HL-60/S4 (cell line): ENCODE measurements around the gene SLC25A17.
"Not testable (repeated sequence)": the region's sequence is repeated elsewhere in the genome, so short reads cannot be mapped to it uniquely, and the experiment has no call there.

Experiments used
- in situ Hi-C: fragments of 300-500 bp; cut with MboI; formaldehyde crosslinking; loops from 2 replicates; pipeline ENCODE4 v1.14.3; 2022; ENCODE audit warnings: low sequenced_read_pairs

The SLC25A17 gene

DNA sequence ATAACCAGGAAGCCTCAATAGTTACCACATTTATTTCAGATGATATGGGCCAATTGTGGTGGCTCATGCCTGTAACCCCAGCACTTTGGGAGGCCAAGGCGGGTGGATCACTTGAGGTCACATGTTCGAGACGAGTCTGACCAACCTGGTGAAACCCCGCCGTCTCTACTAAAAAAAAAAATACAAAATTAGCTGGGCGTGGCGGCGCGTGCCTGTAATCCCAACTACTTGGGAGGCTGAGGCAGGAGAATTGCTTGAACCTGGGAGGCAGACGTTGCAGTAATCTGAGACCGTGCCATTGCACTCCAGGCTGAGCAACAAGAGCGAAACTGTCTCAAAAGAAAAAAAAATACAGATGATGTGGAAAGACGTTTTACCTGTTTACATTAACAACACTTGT lies 60.3 kb downstream of the SLC25A17 start:
- in situ Hi-C loops = not testable (repeated sequence)

DNA sequence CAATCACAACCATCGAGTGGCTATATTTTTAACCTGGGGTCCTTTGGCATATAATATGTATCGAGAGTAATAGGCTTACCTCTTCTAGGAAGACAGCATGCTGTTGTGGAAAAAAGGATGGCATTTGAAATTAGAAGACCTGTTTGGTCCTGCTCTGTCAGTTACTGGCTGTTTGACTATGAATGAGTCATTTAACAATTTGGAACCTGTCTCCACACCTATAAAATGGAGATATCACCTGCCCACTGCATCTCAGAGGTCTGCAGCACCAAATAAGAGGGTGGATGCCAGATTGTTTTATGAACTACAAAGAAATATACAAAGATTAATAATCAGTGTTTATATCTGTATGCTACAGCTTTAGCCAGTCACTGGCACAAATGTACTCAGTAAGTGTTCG lies 60.8 kb downstream of the SLC25A17 start:
- in situ Hi-C loops = no loop called here

DNA sequence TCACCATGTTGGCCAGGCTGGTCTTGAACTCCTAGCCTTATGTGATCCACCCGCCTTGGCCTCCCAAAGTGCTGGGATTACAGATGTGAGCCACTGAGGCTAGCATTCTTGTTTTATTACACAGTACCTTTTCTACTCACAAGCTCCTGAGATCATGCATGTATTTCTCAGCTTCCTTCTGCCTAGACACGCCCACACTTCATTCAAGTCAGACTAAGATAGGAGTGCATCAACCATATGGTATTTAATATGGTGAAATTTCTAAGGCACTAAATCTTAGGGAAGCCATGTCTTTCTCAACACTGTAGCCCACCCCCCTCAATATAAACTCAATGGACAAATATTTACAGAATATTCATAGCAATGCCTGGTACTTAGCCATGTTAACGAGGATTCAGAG lies 62.1 kb downstream of the SLC25A17 start:
- in situ Hi-C loops = no loop called here

DNA sequence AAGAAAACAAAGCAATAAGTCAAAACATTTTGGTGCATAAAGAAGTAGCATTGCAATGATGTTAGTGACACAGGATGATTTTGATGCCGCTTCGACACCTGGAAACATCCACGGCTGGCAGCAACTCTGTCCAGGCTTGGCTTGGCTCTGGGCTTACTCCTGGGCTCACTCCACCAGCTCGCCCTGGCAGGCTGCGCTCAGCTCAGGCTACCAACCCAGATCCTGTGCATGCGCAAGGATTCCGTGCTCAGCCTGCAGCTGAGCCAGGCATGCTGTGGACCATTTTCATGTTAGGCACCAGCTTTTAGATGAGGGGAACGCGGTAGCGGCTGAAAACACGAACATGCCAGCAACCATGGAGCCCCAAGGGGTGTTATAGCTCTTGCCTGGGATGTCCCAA lies 66.0 kb downstream of the SLC25A17 start:
- in situ Hi-C loops = no loop called here

DNA sequence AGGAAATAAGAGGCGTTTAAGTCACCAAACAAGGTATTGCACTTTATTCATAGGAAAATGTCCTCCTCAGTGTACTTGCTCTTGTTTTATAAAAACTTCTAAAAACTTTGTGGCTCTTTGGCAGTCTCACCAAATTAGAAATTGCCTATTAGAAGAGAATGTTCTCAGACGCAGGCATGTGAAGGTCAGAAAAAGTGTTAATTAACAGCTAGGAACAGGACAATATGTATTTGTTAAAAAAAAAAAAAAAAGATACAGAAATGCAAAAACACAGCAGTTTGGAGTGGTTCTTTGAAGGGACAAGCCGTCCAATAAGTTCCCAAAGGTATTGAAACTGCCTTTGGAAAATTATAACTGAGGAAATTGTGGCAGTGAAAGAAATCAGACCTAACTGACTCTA lies 67.9 kb downstream of the SLC25A17 start:
- in situ Hi-C loops = no loop called here

DNA sequence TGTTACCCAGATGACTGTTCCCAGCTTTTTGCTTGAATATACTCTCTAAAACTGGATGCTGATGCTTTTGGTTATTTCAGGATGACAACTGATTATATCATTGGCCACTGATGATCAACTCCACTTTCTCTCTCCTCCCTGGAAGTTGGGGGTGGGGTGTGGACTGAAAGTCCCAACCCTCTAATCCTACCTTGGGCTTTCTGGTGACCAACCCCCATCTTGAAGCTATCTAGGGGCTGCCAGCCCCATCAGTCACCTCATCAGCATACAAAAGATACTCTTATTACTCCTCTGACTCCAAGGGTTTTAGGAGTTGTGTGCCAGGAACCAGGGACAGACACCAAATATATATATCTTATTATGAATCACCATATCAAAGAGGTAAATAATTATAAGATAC lies 69.3 kb downstream of the SLC25A17 start:
- in situ Hi-C loops = no loop called here

DNA sequence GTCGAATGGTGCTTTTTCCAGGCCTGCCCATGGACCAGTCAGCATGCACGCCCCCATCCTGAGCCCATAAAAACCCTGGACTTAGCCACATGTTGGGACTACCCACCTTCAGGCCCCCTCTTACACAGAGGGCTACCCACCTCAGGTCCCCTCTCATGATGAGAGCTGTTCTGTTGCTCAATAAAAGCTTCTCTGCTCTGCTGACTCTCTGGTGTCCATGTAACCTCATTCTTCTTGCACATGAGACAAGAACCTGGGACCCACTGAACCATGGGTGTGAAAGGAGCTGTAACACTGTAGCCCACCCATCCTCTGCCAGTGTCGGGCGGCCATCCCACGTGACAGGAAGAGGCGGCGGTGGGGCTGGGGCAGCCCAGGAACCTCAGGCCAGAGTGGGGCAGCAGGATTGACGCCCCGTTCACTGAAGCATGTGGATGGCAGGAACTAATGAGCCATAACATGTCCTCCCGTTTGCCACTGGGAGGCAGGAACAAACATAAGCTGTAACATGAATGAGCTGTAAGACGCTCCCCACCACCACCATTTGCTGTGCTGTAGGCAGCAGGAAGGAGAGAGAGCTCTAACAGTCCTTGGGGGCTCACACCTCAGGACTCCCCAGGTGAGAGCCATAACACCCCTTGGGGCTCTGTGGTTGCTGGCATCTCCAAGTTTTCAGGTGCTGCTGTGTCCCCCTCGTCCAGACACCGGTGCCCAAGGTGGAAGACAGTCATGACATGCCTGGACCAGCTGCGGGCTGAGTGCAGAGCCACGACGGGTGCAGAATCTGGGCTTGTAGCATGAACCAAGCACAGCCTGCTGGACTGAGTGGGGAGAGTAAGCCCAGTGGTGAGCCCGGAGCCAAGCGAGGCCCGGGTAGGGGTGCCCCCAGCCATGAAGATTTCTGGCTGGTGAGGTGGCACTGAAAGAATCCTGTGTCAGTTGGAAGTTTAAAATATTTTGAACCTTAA lies 70.5 kb downstream of the SLC25A17 start:
- in situ Hi-C loops = no loop called here

DNA sequence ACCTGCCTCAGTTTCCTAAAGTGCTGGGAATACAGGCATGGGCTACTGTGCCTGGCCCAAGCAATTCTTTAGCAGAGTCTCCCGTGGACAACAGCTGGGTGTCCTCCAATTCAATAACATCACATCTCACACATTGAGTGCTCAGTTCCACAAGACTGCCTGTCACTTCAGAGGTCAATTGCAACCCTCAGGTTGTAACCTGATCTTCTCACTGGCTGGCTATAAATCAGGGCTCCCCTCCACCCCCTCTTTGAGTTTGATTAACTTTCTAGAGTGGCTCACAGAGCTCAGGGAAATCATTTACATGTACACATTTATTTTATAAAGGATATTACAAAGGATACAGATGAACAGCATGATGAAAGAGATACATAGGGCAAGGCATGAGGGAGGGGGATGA lies 71.8 kb downstream of the SLC25A17 start:
- in situ Hi-C loops = no loop called here

DNA sequence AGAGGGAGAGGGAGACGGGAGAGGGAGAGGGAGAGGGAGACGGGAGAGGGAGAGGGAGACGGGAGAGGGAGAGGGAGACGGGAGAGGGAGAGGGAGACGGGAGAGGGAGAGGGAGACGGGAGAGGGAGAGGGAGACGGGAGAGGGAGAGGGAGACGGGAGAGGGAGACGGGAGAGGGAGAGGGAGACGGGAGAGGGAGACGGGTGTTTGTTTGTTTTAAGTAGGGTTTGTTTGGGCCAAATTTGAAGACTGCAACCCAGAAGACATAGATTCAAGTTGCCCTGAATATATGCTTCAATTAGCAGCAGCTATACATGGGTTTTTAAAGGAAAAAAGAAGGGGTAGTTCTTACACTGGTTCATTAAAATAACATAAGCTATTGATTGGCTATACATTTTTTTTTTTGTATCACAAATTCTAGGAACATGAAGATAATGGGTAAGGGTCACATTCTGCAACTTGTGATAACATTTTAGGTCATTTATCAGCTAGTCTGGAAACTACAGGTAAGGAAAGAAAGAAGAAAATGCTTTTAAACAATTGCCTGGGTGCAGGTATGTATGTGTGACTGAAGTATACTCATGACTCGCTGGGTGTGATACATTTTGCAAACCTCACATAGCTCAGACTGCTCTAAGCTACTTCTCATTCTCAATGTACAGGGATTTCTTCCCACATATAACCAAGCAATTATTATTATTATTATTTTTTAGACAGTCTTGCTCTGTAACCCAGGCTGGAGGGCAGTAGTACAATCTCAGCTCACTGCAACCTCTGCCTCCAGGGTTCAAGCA lies 72.5 kb downstream of the SLC25A17 start:
- in situ Hi-C loops = no loop called here

DNA sequence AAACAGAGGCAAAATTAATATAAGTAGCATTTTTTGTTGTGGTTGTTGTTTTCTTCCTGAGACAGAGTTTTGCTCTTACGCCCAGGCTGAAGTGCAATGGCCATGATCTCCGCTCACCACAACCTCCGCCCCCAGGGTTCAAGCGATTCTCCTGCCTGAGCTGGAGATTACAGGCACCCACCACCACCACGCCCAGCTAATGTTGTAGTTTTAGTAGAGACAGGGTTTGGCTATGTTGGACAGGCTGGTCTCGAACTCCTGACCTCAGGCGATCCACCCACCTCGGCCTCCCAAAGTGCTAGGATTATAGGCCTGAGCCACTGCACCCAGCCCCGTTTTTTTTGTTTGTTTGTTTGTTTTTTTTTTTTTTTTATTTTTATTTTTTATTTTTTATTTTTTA lies 75.4 kb downstream of the SLC25A17 start:
- in situ Hi-C loops = no loop called here

DNA sequence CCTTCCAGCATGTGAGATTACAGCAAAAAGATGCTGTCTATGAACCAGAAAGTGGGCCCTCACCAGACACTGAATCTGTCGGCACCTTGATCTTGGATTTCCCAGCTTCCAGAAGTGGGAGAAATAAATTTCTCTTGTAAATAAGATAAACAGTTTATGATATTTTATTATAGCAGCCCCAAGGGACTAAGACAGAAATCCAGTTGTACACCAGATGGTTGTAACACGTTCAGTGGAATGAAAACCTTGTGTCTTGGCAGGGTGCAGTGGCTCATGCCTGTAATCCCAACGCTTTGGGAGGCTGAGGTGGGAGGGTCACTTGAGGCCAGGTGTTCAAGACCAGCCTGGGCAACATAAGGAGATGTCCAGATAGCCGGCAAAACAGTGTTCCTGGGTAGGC lies 78.0 kb downstream of the SLC25A17 start:
- in situ Hi-C loops = no loop called here

DNA sequence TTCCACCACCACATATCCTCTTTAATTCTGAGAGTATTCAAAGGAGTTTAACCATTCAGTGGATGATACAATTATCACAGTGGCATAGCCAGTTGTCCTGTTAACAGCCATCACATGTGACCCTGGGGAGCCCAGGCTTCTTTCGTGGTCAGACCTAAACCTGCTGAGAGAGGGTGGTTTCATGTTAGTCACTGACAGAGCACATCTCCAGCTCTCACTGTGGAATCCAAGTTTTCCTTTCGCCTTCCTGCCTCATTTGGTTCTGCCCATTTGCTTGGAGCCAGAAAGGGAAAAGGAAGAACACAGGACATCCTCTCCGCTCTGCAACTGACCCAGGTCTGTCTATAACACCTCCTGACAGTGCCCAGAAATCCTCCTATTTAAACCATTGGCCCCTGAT lies 79.4 kb downstream of the SLC25A17 start:
- in situ Hi-C loops = no loop called here

DNA sequence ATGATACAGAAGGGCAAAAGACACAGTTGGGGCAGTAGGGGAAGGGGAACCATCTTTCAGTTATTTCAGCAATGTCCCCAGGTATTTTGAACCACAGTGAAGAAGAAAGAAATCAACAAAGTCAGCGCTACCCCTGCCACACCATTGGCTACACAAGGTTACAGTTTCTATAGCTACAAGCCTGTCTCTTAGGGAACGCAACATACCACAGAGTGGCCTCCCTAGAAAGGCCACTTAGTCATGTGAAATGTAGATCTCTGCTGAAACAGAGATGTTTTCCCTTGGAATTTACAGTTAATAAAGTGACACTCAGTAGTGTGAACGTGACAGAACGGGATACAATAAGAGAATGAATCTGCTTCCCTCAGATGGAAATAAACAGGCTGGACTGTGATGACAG lies 85.2 kb downstream of the SLC25A17 start:
- in situ Hi-C loops = no loop called here

DNA sequence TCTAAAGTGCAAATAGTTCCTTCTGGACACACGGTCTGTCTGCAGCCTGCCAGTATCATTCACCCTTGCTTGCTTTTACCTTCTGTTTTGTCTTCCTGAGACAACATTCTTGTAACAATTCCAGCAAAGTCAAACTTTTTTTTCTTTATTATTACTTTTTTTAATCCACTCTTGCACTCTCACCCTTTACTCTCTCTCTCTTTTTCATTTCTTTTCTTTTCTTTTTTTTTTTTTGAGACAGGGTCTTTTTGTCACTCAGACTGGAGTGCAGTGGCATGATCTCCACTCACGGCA lies 86.2 kb downstream of the SLC25A17 start:
- in situ Hi-C loops = no loop called here

DNA sequence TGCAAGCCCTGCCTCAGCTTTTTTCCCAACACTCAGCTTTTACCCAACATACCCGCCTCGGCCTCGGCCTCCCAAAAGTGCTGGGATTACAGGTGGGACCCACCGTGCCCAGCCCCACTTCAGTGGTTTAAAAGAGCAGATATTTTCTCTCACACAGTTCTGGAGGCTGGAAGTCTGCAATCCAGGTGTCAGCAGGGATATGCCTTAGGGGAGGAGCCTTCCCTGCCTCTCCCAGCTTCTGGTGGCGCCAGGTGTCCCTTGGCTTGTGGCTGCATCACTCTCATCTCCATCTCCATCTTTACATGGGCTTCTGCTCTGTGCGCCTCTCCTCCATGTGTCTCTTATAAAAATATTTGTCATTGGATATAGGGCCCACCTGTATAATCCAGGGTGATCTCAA lies 89.9 kb downstream of the SLC25A17 start:
- in situ Hi-C loops = no loop called here

DNA sequence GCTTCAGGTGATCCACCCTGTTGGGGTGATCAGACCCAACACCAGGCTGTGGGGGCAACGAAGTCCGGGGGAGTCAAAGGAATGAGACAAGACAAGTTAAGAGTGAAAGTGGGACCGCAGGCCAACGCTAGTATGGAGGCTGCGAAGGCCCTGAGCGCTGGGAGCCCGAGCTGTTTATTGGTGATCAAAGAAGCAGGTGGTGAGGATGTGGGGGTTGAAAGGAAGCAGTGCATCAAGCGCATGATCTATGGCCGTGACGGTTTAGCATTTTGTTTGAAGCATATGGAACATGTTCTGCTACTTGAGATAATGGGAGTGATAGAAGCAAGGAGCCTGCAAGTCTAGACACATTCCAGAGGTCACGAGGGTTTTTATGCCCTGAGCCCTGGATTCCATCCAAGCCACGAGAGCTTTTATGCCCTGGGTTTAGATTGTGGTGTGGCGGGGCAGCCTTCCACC lies 90.4 kb downstream of the SLC25A17 start:
- in situ Hi-C loops = no loop called here

DNA sequence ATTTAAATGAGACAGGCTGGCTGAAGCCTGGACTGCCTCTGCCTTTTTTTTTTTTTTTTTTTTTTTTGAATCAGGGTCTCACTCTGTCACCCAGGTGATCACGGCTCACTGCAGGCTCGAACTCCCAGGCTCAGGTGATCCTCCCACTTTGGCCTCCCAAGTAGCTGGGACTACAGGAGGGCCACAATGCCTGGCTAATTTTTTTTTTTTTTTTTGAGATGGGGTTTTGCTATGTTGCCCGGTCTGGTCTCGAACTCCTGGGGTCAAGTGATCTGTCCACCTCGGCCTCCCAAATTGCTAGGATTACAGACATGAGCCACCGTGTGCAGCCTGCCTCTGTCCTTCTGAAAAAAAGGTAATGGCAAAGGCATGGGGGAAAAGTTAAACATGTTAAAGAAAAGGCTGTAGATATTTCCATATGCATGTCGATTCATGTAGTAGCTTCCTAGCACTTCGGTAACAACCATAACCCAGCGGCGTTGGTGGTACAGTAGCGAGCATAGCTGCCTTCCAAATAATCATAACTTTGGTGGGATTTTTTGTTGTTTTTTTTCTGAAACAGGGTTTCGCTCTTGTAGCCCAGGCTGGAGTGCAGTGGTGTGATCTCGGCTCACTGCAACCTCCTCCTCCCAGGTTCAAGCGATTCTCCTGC lies 91.1 kb downstream of the SLC25A17 start:
- in situ Hi-C loops = no loop called here

DNA sequence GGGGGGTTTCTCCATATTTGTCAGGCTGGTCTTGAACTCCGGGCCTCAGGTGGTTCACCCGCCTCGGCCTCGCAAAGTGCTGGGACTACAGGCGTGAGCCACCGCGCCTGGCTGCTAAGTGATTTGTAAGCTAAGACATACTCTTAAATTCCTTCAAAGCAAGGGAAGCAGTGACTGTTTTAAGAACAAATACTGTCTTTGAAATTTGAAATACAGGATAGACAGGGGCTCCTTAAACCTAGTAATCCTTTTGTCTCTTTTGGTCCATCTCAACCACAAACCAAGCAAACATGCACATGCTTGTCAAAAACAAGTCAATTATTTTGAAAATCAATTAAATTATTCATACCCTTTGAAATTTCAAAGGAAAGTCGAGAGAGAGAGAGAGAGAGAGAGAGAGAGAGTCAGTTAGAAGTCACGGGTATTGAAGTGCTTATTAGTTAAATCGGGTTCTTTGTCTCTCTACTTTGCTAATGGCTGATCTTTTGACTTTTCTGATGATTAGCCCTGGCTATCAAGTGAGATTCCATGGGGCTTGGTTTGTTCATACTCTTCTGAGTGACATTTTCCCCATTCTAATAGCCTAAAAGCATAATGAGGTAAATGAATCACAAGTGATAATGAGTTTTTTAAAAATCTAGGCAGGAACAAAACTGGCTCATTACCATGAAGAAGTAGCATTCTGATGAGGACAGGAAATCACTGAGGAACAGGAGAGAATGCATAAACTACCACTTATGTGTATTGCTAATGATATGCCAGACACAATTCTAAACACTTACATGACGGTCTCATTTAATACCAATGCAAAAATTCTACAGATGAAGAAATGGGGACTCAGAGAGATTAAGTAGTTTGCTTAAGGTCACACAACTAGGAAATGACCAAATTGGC lies 91.8 kb downstream of the SLC25A17 start:
- in situ Hi-C loops = no loop called here

DNA sequence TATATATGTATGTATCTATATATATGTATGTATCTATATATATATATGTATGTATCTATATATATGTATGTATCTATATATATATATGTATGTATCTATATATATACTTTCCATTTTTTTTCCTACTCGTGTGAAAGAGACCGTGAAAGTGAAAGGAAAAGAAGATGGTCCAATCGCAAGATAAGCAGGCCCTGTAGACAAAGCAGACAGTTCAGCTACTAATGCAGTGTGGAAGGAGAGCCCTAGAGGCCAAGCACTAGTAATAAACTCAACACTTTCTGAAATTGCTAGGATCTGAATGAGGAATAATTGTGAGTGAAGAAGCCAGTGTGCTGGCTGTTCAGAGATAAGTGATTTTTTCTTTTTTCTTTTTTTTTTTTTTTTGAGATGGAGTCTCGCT lies 92.6 kb downstream of the SLC25A17 start:
- in situ Hi-C loops = no loop called here

DNA sequence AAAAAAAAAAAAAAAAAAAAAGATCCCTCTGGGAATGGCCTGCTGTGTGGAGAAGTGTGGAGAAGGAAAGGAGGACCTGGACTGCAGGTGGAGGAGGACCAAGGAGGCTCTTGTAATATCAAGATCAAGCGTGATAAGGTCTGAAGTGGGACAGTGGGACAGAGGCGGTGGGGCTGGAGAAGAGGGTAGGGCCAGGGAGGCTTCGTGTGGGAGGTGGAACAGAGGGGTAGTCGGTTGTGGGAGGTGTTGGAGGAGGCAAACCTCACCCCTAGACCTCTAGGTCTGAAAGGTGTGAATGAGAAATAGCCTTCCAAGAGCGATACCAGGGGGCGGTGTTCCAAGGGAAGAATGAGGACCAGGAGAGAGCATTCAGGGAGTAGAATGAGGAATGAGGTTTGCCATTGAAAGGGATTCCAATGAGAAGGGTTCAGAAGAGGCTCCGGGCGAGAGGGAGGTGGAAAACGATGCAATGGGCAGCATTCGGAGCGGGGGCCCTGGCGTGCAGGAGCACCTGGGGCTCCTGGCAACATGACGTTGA lies 95.7 kb downstream of the SLC25A17 start:
- in situ Hi-C loops = no loop called here
